Activated CD4-positive, alpha-beta memory T cell treated with anti-CD3 and anti-CD28 coated beads for 36 hours (primary cell): ENCODE data around the gene DGCR6. TPM values are rescaled to one million over a fixed set of nuclear protein-coding genes. Genes with fewer than 3 reads are reported as not detected.
"Not testable (repeated sequence)": the region's sequence is repeated elsewhere in the genome, so short reads cannot be mapped to it uniquely, and the experiment has no call there.

ENCODE experiments used
- CTCF ChIA-PET: fragments of 350-600 bp; sonication (Branson Sonifier 250); formaldehyde crosslinking; loops from one replicate; lab custom pipeline; 2021; ENCODE audit warnings: antibody characterized with exemption, inconsistent platforms; lab: Charles Lee
- POLR2A ChIA-PET: fragments of 350-600 bp; sonication (Branson Sonifier 250); formaldehyde crosslinking; loops from one replicate; lab custom pipeline; 2021; ENCODE audit warnings: antibody characterized with exemption; lab: Charles Lee
- DNase-seq: peaks from one replicate; pipeline ENCODE4 v3.0.0-alpha.2; 2020
- H3K27ac Mint-ChIP-seq: one replicate; pipeline ENCODE4 v1.8.0; 2021; ENCODE audit warnings: mixed read lengths
- H3K27me3 Mint-ChIP-seq: one replicate; pipeline ENCODE4 v1.8.0; 2021; ENCODE audit warnings: mixed read lengths
- H3K36me3 Mint-ChIP-seq: one replicate; pipeline ENCODE4 v1.8.0; 2021; ENCODE audit warnings: mixed read lengths
- H3K4me1 Mint-ChIP-seq: one replicate; pipeline ENCODE4 v1.8.0; 2021; ENCODE audit warnings: low read depth, mixed read lengths
- H3K4me3 Mint-ChIP-seq: one replicate; pipeline ENCODE4 v1.8.0; 2021; ENCODE audit warnings: mild to moderate bottlenecking, mixed read lengths
- H3K9me3 Mint-ChIP-seq: one replicate; pipeline ENCODE4 v1.8.0; 2021; ENCODE audit warnings: mixed read lengths
- intact Hi-C: fragments of 100-400 bp; cut with micrococcal nuclease; formaldehyde crosslinking; loops from one replicate; pipeline ENCODE4 v1.15.1; 2023
- total RNA-seq, 2 experiments: library from RNA; stranded (reverse); gene quantifications; one replicate each; pipeline ENCODE4 v1.2.3, GENCODE V29; 2021

Gene DGCR6
- under 1 TPM; 0.80 to 0.95 TPM for total RNA-seq

GRCh38 chr22:18905540-18906409, at the start of gene DGCR6:
TSS of gene DGCR6 (plus strand) at chr22:18906320. CDS start at chr22:18906375, 55 bp downstream.
- no peaks in the 10 kb centered on the region for H3K4me1 Mint-ChIP-seq
- H3K4me3 Mint-ChIP-seq: no peak within 1 kb of the TSS
- no peak for DNase-seq
- H3K9me3 Mint-ChIP-seq: no peaks in the 10 kb centered on the region
- no peak within 1 kb of the TSS for H3K27ac Mint-ChIP-seq
- ChIA-PET POLR2A (no interaction called here), CTCF (no interaction called here)
- no peaks in the 10 kb centered on the region for H3K36me3 Mint-ChIP-seq
- H3K27me3 Mint-ChIP-seq: no peaks in the 10 kb centered on the region
- intact Hi-C loops: no loop called here

- POLR2A ChIA-PET, intact Hi-C loops, H3K36me3 Mint-ChIP-seq, H3K9me3 Mint-ChIP-seq, CTCF ChIA-PET, H3K27ac Mint-ChIP-seq, H3K27me3 Mint-ChIP-seq, H3K4me1 Mint-ChIP-seq, H3K4me3 Mint-ChIP-seq, DNase-seq: not testable (repeated sequence)
These were observed 46.8 kb upstream of the DGCR6 start for GRCh38 chr22:18859314-18859713.

GRCh38 chr22:18881260-18881659, 24.9 kb upstream of the DGCR6 start:
- H3K4me1 Mint-ChIP-seq, H3K27ac Mint-ChIP-seq: not testable (repeated sequence)

GRCh38 chr22:18884465-18884864, 21.7 kb upstream of the DGCR6 start:
- intact Hi-C loops, DNase-seq, POLR2A ChIA-PET, H3K9me3 Mint-ChIP-seq, H3K4me1 Mint-ChIP-seq, H3K27me3 Mint-ChIP-seq, H3K36me3 Mint-ChIP-seq, H3K27ac Mint-ChIP-seq, CTCF ChIA-PET, H3K4me3 Mint-ChIP-seq: not testable (repeated sequence)

More at GRCh38 chr22:18881260-18881659, 24.9 kb upstream of the DGCR6 start:
- peak; percentile 79 for DNase-seq
- CTCF ChIA-PET, intact Hi-C loops, H3K4me3 Mint-ChIP-seq, H3K27me3 Mint-ChIP-seq, POLR2A ChIA-PET, H3K9me3 Mint-ChIP-seq, H3K36me3 Mint-ChIP-seq: not testable (repeated sequence)

- Mint-ChIP-seq H3K27me3 (no peaks in the 10 kb centered on the region), H3K36me3 (no peaks in the 10 kb centered on the region), H3K9me3 (peaks cover 2% of the 10 kb centered on the region), H3K4me1 (no peaks in the 10 kb centered on the region), H3K27ac (no peak overlapping the region), H3K4me3 (no peak overlapping the region)
- DNase-seq: no peak
- ChIA-PET CTCF (no interaction called here), POLR2A (no interaction called here)
- intact Hi-C loops: no loop called here
These were observed 18.0 kb upstream of the DGCR6 start for GRCh38 chr22:18888115-18888514.

- H3K9me3 Mint-ChIP-seq, POLR2A ChIA-PET, CTCF ChIA-PET, H3K4me1 Mint-ChIP-seq, H3K27ac Mint-ChIP-seq, intact Hi-C loops, H3K4me3 Mint-ChIP-seq, DNase-seq, H3K36me3 Mint-ChIP-seq, H3K27me3 Mint-ChIP-seq: not testable (repeated sequence)
These were observed 15.5 kb upstream of the DGCR6 start for GRCh38 chr22:18890510-18891192.

GRCh38 chr22:18893775-18894174, 12.3 kb upstream of the DGCR6 start:
- POLR2A ChIA-PET, H3K4me3 Mint-ChIP-seq, H3K27me3 Mint-ChIP-seq, H3K9me3 Mint-ChIP-seq, intact Hi-C loops, H3K4me1 Mint-ChIP-seq, H3K27ac Mint-ChIP-seq, CTCF ChIA-PET, H3K36me3 Mint-ChIP-seq, DNase-seq: not testable (repeated sequence)

- not testable (repeated sequence) for H3K27ac Mint-ChIP-seq
These were observed 10.0 kb upstream of the DGCR6 start for GRCh38 chr22:18896037-18896657.

GRCh38 chr22:18906410-18906745, 258 bp downstream of the DGCR6 start:
- POLR2A ChIA-PET, CTCF ChIA-PET, DNase-seq: not testable (repeated sequence)

More at GRCh38 chr22:18896037-18896657, 10.0 kb upstream of the DGCR6 start:
- CTCF ChIA-PET, H3K4me3 Mint-ChIP-seq, H3K36me3 Mint-ChIP-seq, H3K9me3 Mint-ChIP-seq, H3K4me1 Mint-ChIP-seq, intact Hi-C loops, H3K27me3 Mint-ChIP-seq, POLR2A ChIA-PET: not testable (repeated sequence)
- DNase-seq: peak; percentile 49

GRCh38 chr22:18906896-18907295, 776 bp downstream of the DGCR6 start:
- Mint-ChIP-seq H3K27ac (no peak overlapping the region), H3K36me3 (no peaks in the 10 kb centered on the region)

More at GRCh38 chr22:18906410-18906745, 258 bp downstream of the DGCR6 start:
- H3K4me3 Mint-ChIP-seq, H3K27me3 Mint-ChIP-seq, intact Hi-C loops, H3K27ac Mint-ChIP-seq, H3K4me1 Mint-ChIP-seq, H3K36me3 Mint-ChIP-seq, H3K9me3 Mint-ChIP-seq: not testable (repeated sequence)

GRCh38 chr22:18909556-18909955, 3.4 kb downstream of the DGCR6 start:
- Mint-ChIP-seq H3K36me3 (no peaks in the 10 kb centered on the region), H3K4me3 (no peak overlapping the region), H3K27ac (no peak overlapping the region), H3K4me1 (no peaks in the 10 kb centered on the region), H3K9me3 (no peaks in the 10 kb centered on the region), H3K27me3 (no peaks in the 10 kb centered on the region)
- CTCF ChIA-PET: no interaction called here
- DNase-seq: no peak
- POLR2A ChIA-PET: no interaction called here
- intact Hi-C loops: no loop called here

More at GRCh38 chr22:18906896-18907295, 776 bp downstream of the DGCR6 start:
- no peak for DNase-seq
- Mint-ChIP-seq H3K27me3 (no peaks in the 10 kb centered on the region), H3K4me3 (no peak overlapping the region), H3K4me1 (no peaks in the 10 kb centered on the region), H3K9me3 (no peaks in the 10 kb centered on the region)
- POLR2A ChIA-PET: no interaction called here
- CTCF ChIA-PET: no interaction called here
- intact Hi-C loops: no loop called here

- H3K27ac Mint-ChIP-seq, DNase-seq, H3K4me1 Mint-ChIP-seq, POLR2A ChIA-PET, intact Hi-C loops, H3K9me3 Mint-ChIP-seq, H3K36me3 Mint-ChIP-seq, H3K4me3 Mint-ChIP-seq, H3K27me3 Mint-ChIP-seq, CTCF ChIA-PET: not testable (repeated sequence)
These were observed 5.4 kb downstream of the DGCR6 start for GRCh38 chr22:18911535-18911934.
